Endothelial cell of umbilical vein (primary cell): ENCODE measurements around the gene PLPPR3. TPM values are rescaled to one million over a fixed set of nuclear protein-coding genes. Genes with fewer than 3 reads are reported as not detected.

Experiments
- BruUV-seq: library from RNA; stranded (reverse); fragments of 400-500 nt; replicated peaks from 2 replicates; lab custom pipeline; 2021; lab: Mats Ljungman, UMichigan
- CTCF ChIA-PET: fragments of 300-600, 350-600 bp; sonication (Branson Sonifier 250); formaldehyde crosslinking; loops from one replicate; lab custom pipeline; 2021; ENCODE audit warnings: antibody characterized with exemption, inconsistent platforms; lab: Charles Lee
- POLR2A ChIA-PET: fragments of 300-600, 350-600 bp; sonication (Branson Sonifier 250); formaldehyde crosslinking; loops from one replicate; lab custom pipeline; 2021; ENCODE audit warnings: antibody characterized with exemption, inconsistent platforms; lab: Charles Lee
- DNase-seq: peaks from one replicate; pipeline ENCODE4 v3.0.0-alpha.2; 2011; ENCODE audit warnings: low read depth, low spot score
- FAIRE-seq: peaks from 2 replicates; lab custom pipeline; 2011; peaks lifted over from hg19 to GRCh38; lab: Jason Lieb, UNC
- H2AFZ ChIP-seq: 2 replicates; pipeline ENCODE4 v1.6.0; 2012; ENCODE audit warnings: low read depth, low read length, control low read depth, inconsistent platforms
- H3K27ac ChIP-seq: 2 replicates; pipeline ENCODE4 v1.5.1; 2011; ENCODE audit warnings: low read depth, mild to moderate bottlenecking, control low read depth, low read length, moderate library complexity; ENCODE audit not compliant: insufficient read depth
- H3K27me3 ChIP-seq, 2 experiments: 2 replicates each; pipeline versions ENCODE4 v1.6.0 to v1.6.1; 2011; ENCODE audit warnings: low read length in 2 of 2, mixed read lengths in 1 of 2; ENCODE audit not compliant: control insufficient read depth in 2 of 2, insufficient read depth in 2 of 2
- H3K36me3 ChIP-seq, 2 experiments: 2 replicates in 1 of 2; 3 replicates in 1 of 2; pipeline ENCODE4 v1.5.1; 2011; ENCODE audit warnings: low read length in 2 of 2, mild to moderate bottlenecking in 1 of 2, moderate library complexity in 1 of 2; ENCODE audit not compliant: control insufficient read depth in 2 of 2, insufficient read depth in 2 of 2; ENCODE audit errors: extremely low read depth in 1 of 2
- H3K4me1 ChIP-seq: 3 replicates; pipeline ENCODE4 v1.5.1; 2011; ENCODE audit warnings: mild to moderate bottlenecking, low read length; ENCODE audit not compliant: control insufficient read depth, insufficient read depth; ENCODE audit errors: extremely low read depth
- H3K4me2 ChIP-seq: 2 replicates; pipeline ENCODE4 v1.6.1; 2011; ENCODE audit warnings: low read length, control low read depth, mixed read lengths; ENCODE audit not compliant: insufficient read depth
- H3K4me3 ChIP-seq, 3 experiments: fragments of 200-600 bp in 1 of 3; sonication (generic), shearing (Covaris generic) in 1 of 3; replicated peaks in 1 of 3; 2 replicates each; pipeline ENCODE4 v1.5.1; 2011 to 2016; ENCODE audit warnings: control low read depth in 3 of 3, low read length in 3 of 3, mild to moderate bottlenecking in 2 of 3, inconsistent platforms in 1 of 3, low read depth in 1 of 3, moderate library complexity in 1 of 3; ENCODE audit not compliant: insufficient read depth in 1 of 3
- H3K79me2 ChIP-seq: 2 replicates; pipeline ENCODE4 v1.6.0; 2012; ENCODE audit warnings: low read length, inconsistent platforms; ENCODE audit not compliant: control insufficient read depth, insufficient read depth
- H3K9ac ChIP-seq: replicated peaks from 2 replicates; pipeline ENCODE3; 2011; ENCODE audit warnings: low read length, control low read depth; ENCODE audit not compliant: insufficient read depth; ENCODE audit errors: extremely low read depth
- H3K9me1 ChIP-seq: replicated peaks from 3 replicates; pipeline ENCODE4 v1.6.0; 2011; ENCODE audit warnings: mild to moderate bottlenecking, low read length; ENCODE audit not compliant: control insufficient read depth, insufficient read depth; ENCODE audit errors: extremely low read depth
- H3K9me3 ChIP-seq: replicated peaks from 2 replicates; pipeline ENCODE4 v1.5.1; 2012; ENCODE audit warnings: low read length, inconsistent platforms; ENCODE audit not compliant: control insufficient read depth, insufficient read depth
- H4K20me1 ChIP-seq: replicated peaks from 2 replicates; pipeline ENCODE3; 2011; ENCODE audit warnings: mild to moderate bottlenecking, low read length; ENCODE audit not compliant: control insufficient read depth, insufficient read depth; ENCODE audit errors: extremely low read depth
- FOS ChIP-seq: IDR thresholded peaks from 2 replicates; pipeline ENCODE4 v1.6.1; 2011; ENCODE audit warnings: mild to moderate bottlenecking, low read length, moderate library complexity, borderline replicate concordance; ENCODE audit not compliant: insufficient read depth
- GATA2 ChIP-seq: IDR thresholded peaks from 2 replicates; pipeline ENCODE4 v1.7.0; 2011; ENCODE audit warnings: low read depth, mild to moderate bottlenecking, moderate library complexity, mixed read lengths, low read length; ENCODE audit not compliant: insufficient read length, insufficient read depth
- POLR2A ChIP-seq: IDR thresholded peaks from 2 replicates; pipeline ENCODE4 v1.6.1; 2012; ENCODE audit warnings: low read depth, mild to moderate bottlenecking, control low read depth, low read length
- POLR2AphosphoS5 ChIP-seq: IDR thresholded peaks from 2 replicates; pipeline ENCODE4 v1.6.1; 2012; ENCODE audit warnings: low read depth, mild to moderate bottlenecking, control low read depth, low read length, moderate library complexity; ENCODE audit not compliant: insufficient read depth
- dilution Hi-C: fragments of 300-500 bp; cut with MboI; formaldehyde crosslinking; loops from one replicate; pipeline ENCODE4 v1.15.0; 2019; ENCODE audit warnings: low sequenced_read_pairs; ENCODE audit not compliant: extremely low pct_ligation_motif_present
- intact Hi-C: fragments of 100-400 bp; cut with micrococcal nuclease; formaldehyde crosslinking; loops from one replicate; pipeline ENCODE4 v1.10.0; 2022
- polyA plus RNA-seq, 4 experiments: library from polyadenylated mRNA; depleted of rRNA in 3 of 4; stranded (reverse) in 3 of 4; unstranded in 1 of 4; fragments of >200 nt; gene quantifications; 2 replicates each; pipeline versions ENCODE4 v1.2.1 to v1.2.3, GENCODE V29; 2011 to 2012; ENCODE audit warnings: missing spikeins in 1 of 4
- total RNA-seq: library from RNA; stranded (reverse); gene quantifications from 2 replicates; pipeline ENCODE4 v1.2.3, GENCODE V29; 2021

Gene PLPPR3
- total and polyA plus RNA-seq, 2 donors (not counting 3 experiments of a cell fraction or from before 2014, with no cell fraction given) = 1.1 to 1.2 TPM

GRCh38 chr19:861141-861755 lies 39.5 kb upstream of the PLPPR3 start:
- H3K4me2 ChIP-seq = no peak overlapping the region
- POLR2A ChIA-PET = no interaction called here

GRCh38 chr19:858868-859843 lies 37.4 kb upstream of the PLPPR3 start, which contains the start of gene CFD:
CFD (plus strand) TSS chr19:859664; CDS start chr19:859690, 26 bp downstream.
- no peak for FAIRE-seq
- Histone ChIP-seq H3K79me2 (no peaks in the 10 kb centered on the region), H3K36me3 (no peaks in the 10 kb centered on the region), H3K9me3 (no peaks in the 10 kb centered on the region), H3K9ac (no peak within 1 kb of the TSS), H3K27me3 (peaks cover 0 to 2% of the 10 kb centered on the region in 2 experiments), H3K4me1 (no peaks in the 10 kb centered on the region), H3K9me1 (no peaks in the 10 kb centered on the region), H3K4me3 (no peak within 1 kb of the TSS), H4K20me1 (no peaks in the 10 kb centered on the region), H3K27ac (no peak within 1 kb of the TSS), H3K4me2 (peak within 1 kb of the TSS; percentile 1), H2AFZ (peak within 1 kb of the TSS; percentile 1)
- no TSS peak for BruUV-seq
- no peak for DNase-seq
- intact Hi-C loops = no loop called here
- POLR2A ChIA-PET = no interaction called here
- no peak for TF ChIP-seq GATA2
- dilution Hi-C loops = no loop called here
- CTCF ChIA-PET = interaction anchor here (1.1 to 2.2 kb wide), 2 partner anchors 11 to 125 kb away, joined by 3 to 9 read pairs; partner anchors contain the start of gene WDR18

More at GRCh38 chr19:861141-861755, 39.5 kb upstream of the PLPPR3 start:
- BruUV-seq = no TSS peak
- CTCF ChIA-PET = no interaction called here
- H3K9ac ChIP-seq = no peak overlapping the region
- no peaks in the 10 kb centered on the region for H3K79me2 ChIP-seq
- FAIRE-seq (no peak), DNase-seq (no peak)
- H4K20me1 ChIP-seq = no peaks in the 10 kb centered on the region
- no peaks in the 10 kb centered on the region for H3K9me3 ChIP-seq
- H3K4me3 ChIP-seq = no peak overlapping the region
- H2AFZ ChIP-seq = no peak overlapping the region
- H3K27me3 ChIP-seq = peaks cover 0 to 2% of the 10 kb centered on the region in 2 experiments
- intact Hi-C loops = no loop called here
- no peaks in the 10 kb centered on the region for H3K4me1 ChIP-seq
- H3K36me3 ChIP-seq = no peaks in the 10 kb centered on the region
- dilution Hi-C loops = no loop called here
- no peak for TF ChIP-seq GATA2
- TF ChIP-seq FOS = no peak
- TF ChIP-seq POLR2A = no peak
- TF ChIP-seq POLR2AphosphoS5 = no peak
- no peaks in the 10 kb centered on the region for H3K9me1 ChIP-seq
- H3K27ac ChIP-seq = no peak overlapping the region
